Kidney epithelial cell (primary cell): Measurements from ENCODE around the gene PXK. TPM values are rescaled to one million over a fixed set of nuclear protein-coding genes. Genes with fewer than 3 reads are reported as not detected.

Experiments used
- DNase-seq: peaks from one replicate; pipeline ENCODE4 v3.0.0-alpha.2; 2010; ENCODE audit warnings: low read depth
- H3K27me3 ChIP-seq: 2 replicates; pipeline ENCODE4 v1.6.0; 2011; ENCODE audit warnings: low read length; ENCODE audit not compliant: control insufficient read depth, insufficient read depth
- H3K36me3 ChIP-seq: 2 replicates; pipeline ENCODE4 v1.5.1; 2011; ENCODE audit warnings: low read length; ENCODE audit not compliant: control insufficient read depth, insufficient read depth
- H3K4me3 ChIP-seq: 2 replicates; pipeline ENCODE4 v1.5.1; 2011; ENCODE audit warnings: low read depth, mild to moderate bottlenecking, control low read depth, low read length
- total RNA-seq: library from RNA; depleted of rRNA; stranded (reverse); fragments of >200 nt; gene quantifications from 2 replicates; pipeline ENCODE4 v1.2.3, GENCODE V29; 2015
- TF ChIP-seq, protein P1 (sequence below): IDR thresholded peaks from 2 replicates; pipeline ENCODE4 v1.5.1; 2011; ENCODE audit warnings: mild to moderate bottlenecking, moderate library complexity, low read length, control low read depth, inconsistent platforms; ENCODE audit not compliant: insufficient read depth, poor library complexity, severe bottlenecking

The PXK gene
- total RNA-seq, 1 donor from 2014 or later, result 13.2 TPM

DNA sequence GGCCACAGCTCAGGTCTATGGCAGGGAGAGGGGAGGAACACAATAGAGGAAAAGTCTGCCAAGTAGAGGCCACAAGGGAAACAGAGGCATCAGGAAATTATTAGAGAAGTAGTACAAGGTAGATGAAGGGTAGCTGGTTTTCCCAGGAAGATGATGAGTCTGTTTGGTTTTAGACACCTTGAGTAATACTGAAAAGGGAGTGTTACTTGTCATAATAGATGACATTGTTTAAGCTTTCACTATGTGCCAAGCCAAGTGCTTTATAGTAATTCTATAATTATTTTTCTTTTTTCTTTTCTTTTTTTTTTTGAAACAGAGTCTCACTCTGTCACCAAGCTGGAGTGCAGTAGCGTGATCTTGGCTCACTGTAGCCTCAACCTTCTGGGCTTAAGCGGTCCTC is 13.7 kb downstream of the PXK start:
- Histone ChIP-seq H3K4me3 (no peak overlapping the region), H3K27me3 (no peaks in the 10 kb centered on the region), H3K36me3 (no peaks in the 10 kb centered on the region)
- no peak for DNase-seq
- TF ChIP-seq, protein P1, sequence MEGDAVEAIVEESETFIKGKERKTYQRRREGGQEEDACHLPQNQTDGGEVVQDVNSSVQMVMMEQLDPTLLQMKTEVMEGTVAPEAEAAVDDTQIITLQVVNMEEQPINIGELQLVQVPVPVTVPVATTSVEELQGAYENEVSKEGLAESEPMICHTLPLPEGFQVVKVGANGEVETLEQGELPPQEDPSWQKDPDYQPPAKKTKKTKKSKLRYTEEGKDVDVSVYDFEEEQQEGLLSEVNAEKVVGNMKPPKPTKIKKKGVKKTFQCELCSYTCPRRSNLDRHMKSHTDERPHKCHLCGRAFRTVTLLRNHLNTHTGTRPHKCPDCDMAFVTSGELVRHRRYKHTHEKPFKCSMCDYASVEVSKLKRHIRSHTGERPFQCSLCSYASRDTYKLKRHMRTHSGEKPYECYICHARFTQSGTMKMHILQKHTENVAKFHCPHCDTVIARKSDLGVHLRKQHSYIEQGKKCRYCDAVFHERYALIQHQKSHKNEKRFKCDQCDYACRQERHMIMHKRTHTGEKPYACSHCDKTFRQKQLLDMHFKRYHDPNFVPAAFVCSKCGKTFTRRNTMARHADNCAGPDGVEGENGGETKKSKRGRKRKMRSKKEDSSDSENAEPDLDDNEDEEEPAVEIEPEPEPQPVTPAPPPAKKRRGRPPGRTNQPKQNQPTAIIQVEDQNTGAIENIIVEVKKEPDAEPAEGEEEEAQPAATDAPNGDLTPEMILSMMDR, result no peak

DNA sequence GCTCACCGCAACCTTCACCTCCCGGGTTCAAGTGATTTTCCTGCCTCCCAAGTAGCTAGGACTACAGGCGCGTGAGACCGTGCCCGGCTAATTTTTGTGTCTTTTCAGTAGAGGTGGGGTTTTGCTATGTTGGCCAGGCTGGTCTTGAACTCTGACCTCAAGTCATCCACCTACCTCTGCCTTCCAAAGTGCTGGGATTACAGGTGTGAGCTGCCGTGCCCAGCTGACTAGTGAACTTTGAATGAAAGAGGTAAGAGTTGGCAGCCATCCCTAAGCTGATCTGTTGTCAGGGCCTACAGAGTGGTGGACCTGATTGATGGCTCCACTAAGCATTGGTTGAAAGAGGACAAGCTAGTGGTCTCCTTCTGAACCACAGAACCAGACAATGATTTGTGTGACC is 15.3 kb downstream of the PXK start:
- TF ChIP-seq, protein P1, result no peak
- no peaks in the 10 kb centered on the region for H3K27me3 ChIP-seq
- DNase-seq, result no peak

DNA sequence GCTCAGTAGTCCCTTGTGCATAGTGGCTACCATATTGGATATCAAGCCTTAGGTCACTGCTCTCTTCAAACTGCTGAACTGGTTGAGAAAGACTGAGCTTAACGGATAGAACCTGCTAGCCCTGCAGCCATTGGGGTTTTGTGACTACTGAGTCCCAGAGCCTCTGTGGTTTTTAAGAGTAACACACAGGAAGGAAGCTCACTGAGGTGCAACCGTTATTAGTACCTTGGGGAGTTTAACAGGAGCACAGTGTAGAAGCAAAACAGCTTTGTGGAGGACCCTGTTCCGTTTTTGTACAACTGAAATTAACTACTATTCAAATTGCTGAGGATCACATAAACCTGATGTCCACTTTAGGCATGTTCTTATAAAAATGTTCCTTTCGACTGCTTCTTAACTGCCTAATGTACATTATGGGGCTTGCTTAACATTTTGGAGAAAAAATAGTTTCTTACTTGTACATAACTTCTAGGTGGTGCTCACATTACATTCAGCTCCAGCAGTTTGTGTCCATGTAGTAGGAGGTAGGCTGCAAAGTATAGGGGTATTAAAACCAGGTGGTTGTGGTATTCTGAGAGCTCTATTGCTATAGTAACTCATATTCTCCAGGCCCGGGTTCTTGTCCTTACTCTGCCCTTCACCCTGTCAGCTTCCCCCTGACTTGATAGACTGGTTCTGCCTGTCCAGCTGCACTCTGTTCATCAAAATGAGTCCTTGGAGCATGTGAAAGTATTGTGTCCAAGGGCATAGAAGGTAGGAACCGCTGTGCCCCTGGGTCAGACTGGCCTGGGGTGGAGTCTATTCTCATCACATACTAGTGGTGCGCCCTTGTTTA is 17.3 kb downstream of the PXK start:
- Histone ChIP-seq H3K4me3 (no peak overlapping the region), H3K36me3 (no peaks in the 10 kb centered on the region), H3K27me3 (no peaks in the 10 kb centered on the region)
- DNase-seq, result no peak
- TF ChIP-seq, protein P1, result no peak

More for the DNA sequence above, 15.3 kb downstream of the PXK start:
- no peaks in the 10 kb centered on the region for H3K36me3 ChIP-seq
- no peak overlapping the region for H3K4me3 ChIP-seq

DNA sequence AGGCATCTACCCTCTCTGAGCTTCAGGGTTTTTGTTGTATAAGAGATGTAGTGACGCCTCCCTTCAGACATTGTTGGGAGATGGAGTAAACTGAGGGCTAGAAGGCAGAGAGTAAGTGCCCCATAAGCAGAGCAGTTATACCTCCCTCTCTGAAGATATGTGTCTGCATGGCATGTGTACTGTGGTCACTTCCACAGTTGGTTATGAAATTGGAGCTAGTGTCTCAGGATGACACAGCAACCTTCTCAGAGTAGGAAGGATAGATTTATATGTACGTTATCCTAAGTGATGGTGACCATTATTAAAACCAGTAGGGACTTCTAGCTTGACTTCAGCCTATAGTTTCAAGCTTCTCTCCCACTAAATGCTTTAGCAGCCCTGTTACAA is 17.9 kb downstream of the PXK start:
- H3K27me3 ChIP-seq, result no peaks in the 10 kb centered on the region
- TF ChIP-seq, protein P1, result no peak
- no peak overlapping the region for H3K4me3 ChIP-seq
- no peaks in the 10 kb centered on the region for H3K36me3 ChIP-seq
- DNase-seq, result no peak

DNA sequence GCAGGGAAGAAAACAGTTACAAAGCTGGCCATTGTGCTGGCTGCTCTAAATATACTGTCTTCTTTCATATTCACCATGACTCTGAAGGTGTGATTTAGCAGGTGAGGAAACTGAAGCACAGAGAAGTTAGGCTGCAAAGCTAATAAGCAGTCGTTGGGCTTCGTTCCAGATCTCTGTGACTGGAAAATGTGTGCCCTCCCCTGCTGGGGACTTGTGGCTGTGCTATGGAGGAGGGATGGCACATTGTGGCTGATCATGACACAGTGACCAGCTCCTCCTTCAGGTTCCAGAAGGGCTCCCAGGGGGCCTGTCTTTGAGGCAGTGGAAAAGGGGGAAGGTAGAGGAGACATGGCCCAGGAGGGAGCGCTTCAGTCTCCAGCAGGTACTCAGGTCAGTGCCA is 19.2 kb downstream of the PXK start:
- Histone ChIP-seq H3K36me3 (no peaks in the 10 kb centered on the region), H3K27me3 (no peaks in the 10 kb centered on the region), H3K4me3 (no peak overlapping the region)
- TF ChIP-seq, protein P1, result no peak
- no peak for DNase-seq

DNA sequence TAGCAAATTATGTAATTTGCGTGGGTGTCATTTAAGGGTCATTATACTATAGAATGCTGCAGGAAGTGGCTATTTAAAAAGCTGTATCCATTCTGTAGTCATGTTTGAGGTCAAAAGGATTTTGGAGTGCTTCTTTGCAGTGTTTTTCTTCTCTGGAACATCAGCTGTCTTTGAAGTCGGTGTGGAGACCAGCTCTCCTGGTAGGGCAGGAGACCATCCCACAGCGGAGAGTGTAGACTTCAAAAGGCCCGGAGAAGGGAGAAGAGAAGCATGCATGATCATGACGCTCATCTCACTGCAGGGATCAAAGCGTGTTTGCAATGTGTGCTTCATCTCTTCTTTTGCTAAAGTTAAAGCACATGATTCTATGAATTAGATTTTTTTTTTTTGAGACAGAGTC is 19.9 kb downstream of the PXK start:
- DNase-seq, result no peak
- TF ChIP-seq, protein P1, result no peak
- no peak overlapping the region for H3K4me3 ChIP-seq
- no peaks in the 10 kb centered on the region for H3K27me3 ChIP-seq
- no peaks in the 10 kb centered on the region for H3K36me3 ChIP-seq
